Epithelial cell of esophagus (primary cell): ENCODE data around the gene KCNK3.

Experiments used
- DNase-seq: peaks from one replicate; pipeline ENCODE4 v3.0.0; 2010; ENCODE audit warnings: low read depth
- H3K4me3 ChIP-seq: 2 replicates; pipeline ENCODE4 v1.5.1; 2011; ENCODE audit warnings: mild to moderate bottlenecking, low read length, control low read depth
- TF ChIP-seq, protein P1 (sequence below): IDR thresholded peaks from 2 replicates; pipeline ENCODE4 v1.5.1; 2011; ENCODE audit warnings: low read depth, mild to moderate bottlenecking, low read length, control low read depth, inconsistent platforms; ENCODE audit not compliant: insufficient read depth; ENCODE audit errors: missing control alignments

KCNK3 gene

DNA sequence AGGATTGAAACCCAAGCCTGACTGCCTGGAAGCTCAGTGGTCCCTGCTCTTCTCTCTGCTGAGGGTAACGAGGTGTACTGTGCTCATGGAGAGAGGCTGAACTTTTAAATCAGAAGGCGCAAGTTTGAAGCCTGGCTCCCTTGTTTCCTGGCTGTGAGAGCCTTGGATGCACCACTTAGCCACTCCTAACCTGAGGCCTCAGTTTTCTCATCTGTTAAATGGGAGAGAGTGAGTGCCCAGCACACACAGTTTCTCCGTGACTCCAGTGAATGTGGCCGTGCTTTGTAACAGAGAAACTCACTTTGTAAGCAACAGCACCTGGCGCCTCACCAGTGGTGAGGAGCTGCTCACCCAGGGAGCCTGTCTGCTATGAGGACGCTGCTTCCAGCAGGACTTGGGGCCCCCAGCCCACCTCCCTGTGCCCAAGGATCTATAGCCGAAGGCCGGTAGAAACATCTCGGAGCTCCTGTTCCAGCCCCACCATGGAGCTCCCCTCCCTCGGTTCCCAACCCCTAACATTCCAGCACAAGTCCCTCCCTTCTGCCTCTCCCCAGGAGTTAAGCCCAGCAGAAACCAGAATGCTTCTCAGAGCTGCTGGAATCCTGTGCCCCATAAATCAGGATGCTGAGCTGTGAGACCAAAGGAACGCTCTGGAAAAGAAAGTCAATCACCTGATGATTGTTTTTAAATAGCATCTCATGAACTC is 20.3 kb upstream of the KCNK3 start:
- no peak for DNase-seq
- TF ChIP-seq, protein P1, sequence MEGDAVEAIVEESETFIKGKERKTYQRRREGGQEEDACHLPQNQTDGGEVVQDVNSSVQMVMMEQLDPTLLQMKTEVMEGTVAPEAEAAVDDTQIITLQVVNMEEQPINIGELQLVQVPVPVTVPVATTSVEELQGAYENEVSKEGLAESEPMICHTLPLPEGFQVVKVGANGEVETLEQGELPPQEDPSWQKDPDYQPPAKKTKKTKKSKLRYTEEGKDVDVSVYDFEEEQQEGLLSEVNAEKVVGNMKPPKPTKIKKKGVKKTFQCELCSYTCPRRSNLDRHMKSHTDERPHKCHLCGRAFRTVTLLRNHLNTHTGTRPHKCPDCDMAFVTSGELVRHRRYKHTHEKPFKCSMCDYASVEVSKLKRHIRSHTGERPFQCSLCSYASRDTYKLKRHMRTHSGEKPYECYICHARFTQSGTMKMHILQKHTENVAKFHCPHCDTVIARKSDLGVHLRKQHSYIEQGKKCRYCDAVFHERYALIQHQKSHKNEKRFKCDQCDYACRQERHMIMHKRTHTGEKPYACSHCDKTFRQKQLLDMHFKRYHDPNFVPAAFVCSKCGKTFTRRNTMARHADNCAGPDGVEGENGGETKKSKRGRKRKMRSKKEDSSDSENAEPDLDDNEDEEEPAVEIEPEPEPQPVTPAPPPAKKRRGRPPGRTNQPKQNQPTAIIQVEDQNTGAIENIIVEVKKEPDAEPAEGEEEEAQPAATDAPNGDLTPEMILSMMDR: no peak
- H3K4me3 ChIP-seq: no peak overlapping the region

DNA sequence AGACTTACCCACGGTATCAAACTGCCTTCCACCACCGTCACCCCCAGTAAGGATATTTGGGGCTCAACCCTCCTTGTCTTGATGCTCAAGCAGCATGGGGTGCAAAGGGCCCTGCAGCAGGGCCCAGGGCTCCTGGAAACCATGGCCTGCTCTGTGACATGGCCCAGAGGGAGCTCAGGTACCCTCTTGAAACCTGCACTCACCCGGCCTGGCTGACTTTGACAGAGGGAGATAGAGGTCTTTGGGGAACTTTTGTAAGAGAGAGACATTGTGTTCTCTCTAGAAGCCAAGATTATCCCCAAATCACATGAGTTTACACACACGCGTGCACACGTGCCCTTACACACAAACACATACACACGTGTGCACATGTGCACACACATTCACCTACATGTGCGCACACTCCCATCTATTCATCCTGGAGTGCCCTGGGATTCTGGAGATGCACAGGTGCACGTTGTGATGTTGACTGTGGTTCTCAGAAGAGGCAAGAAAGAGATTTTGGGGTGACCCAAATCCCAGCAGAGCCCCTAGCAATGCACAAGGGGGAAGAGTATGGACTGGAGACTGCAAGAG is 19.6 kb upstream of the KCNK3 start:
- no peak overlapping the region for H3K4me3 ChIP-seq
- no peak for DNase-seq
- TF ChIP-seq, protein P1: no peak

DNA sequence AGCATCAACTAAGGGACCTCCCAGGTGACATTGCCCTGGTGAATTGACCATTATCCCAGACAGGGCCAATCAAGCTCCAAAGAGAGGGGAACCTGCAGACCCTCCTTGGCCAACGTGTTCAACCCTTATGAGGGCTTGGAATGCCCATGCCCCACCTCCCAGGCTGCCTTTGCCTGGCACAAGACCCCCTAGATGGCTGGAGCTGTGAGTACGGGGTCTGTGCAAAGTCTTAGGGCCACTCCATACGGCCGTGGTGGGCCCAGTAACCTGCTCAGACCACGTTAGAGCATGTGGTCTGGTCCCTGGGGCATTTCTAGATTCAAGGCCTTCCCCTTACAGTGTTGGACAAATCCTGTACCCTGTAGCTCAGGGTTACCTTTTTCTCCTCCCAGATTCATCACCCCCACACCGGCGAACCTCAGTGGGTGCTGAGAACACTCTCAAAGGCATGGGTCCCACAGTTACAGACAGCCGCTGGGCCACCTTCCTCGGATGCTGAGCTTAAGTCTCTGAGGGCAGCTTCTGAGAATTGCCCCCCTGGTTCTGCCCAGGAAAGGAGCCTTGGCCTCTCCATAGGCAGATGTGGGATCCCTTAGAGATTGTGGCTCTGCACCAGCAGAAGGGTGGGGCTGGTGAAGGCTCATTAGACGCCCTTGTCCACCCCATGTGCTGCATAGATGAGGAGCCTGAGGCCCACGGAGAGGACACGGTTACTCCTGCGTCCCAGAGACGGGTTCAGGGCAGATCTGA is 18.3 kb upstream of the KCNK3 start:
- no peak for DNase-seq
- TF ChIP-seq, protein P1: no peak
- no peak overlapping the region for H3K4me3 ChIP-seq

DNA sequence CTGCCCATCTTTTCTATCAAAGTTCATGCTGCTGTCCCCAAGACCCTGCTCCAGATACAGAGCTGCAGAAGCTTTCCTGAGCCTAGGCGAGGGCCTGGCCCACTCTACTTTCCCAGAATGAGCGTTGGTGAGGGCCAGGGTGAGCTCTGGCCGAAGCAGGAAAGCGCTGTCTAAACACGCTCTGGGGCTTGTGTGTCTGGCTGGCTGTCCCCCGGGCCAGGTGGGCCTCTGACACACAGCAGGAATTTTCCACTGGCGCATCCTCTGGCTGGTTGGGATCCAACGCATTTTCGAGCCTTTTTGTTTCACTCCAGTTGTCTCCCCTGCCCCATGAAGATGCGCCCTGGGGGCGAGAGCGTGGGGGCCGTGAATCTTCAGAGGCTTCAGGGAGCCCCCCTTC is 17.8 kb upstream of the KCNK3 start:
- H3K4me3 ChIP-seq: no peak overlapping the region
- TF ChIP-seq, protein P1: no peak
- DNase-seq: no peak

DNA sequence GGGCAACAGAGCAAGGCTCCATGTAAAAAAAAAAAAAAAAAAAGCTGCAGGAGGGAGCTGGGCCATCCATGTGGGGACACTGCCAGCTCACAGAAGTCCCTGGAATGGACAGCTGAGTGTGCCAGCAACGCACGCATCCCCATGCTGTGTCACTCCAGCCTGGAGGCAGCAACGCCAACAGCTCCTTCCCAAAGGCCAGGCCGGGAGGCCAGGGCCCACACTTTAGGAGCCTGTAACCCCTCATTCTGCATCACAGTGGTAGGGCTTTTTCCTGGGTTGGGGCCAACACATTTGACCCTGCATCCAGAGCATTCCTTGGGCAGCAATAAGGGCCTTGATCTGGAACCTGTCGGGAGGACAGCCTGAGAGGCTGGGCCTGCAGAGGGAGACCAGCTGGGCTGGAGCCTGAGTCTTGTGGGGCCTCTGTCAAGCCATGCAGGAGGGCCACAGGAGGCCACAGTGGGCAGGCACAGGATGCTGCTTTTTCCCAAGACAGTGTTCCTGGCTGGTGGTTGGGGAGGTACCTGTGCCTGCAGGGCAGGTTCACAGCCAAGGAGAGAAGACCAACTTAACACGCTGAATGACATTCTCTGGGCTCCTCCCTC is 16.8 kb upstream of the KCNK3 start:
- DNase-seq: no peak
- TF ChIP-seq, protein P1: no peak

GRCh38 chr2:26678035-26678434 is 14.5 kb upstream of the KCNK3 start:
- no peak for DNase-seq

More for the DNA sequence above, 16.8 kb upstream of the KCNK3 start:
- no peak overlapping the region for H3K4me3 ChIP-seq

More at GRCh38 chr2:26678035-26678434, 14.5 kb upstream of the KCNK3 start:
- TF ChIP-seq, protein P1: no peak
- no peak overlapping the region for H3K4me3 ChIP-seq
